ENCODE results near the gene LIPK.

LIPK gene

GRCh38 chr10:88783724-88784123 lies 77.7 kb downstream of the LIPK start:
- no peak for DNase-seq

- no peak for DNase-seq
These were observed 80.2 kb downstream of the LIPK start for GRCh38 chr10:88786032-88786770.

- no peak for DNase-seq
These were observed 81.4 kb downstream of the LIPK start for GRCh38 chr10:88787463-88787862.

GRCh38 chr10:88788924-88789323 lies 82.9 kb downstream of the LIPK start:
- DNase-seq = no peak

- no peak for DNase-seq
These were observed 85.9 kb downstream of the LIPK start for GRCh38 chr10:88791924-88792323.

GRCh38 chr10:88792661-88793060 lies 86.6 kb downstream of the LIPK start:
- DNase-seq = peak in 23 of 51 donors; percentile 2 to 34 (median 7)

GRCh38 chr10:88793712-88794299 lies 87.8 kb downstream of the LIPK start:
- no peak for DNase-seq

- no peak for DNase-seq
These were observed 88.7 kb downstream of the LIPK start for GRCh38 chr10:88794731-88795130.

- DNase-seq = no peak
These were observed 94.4 kb downstream of the LIPK start for GRCh38 chr10:88800152-88801125.
